SH-SY5Y (cell line): Measurements from ENCODE around the gene KIF5A.

Source experiments
- GATA2 ChIP-seq: IDR thresholded peaks from 2 replicates; pipeline ENCODE4 v1.6.1; 2011; ENCODE audit warnings: mild to moderate bottlenecking, low read depth, low read length
- GATA3 ChIP-seq: IDR thresholded peaks from 2 replicates; pipeline ENCODE4 v1.6.1; 2011; ENCODE audit warnings: low read depth, mild to moderate bottlenecking, low read length, moderate library complexity

DNA sequence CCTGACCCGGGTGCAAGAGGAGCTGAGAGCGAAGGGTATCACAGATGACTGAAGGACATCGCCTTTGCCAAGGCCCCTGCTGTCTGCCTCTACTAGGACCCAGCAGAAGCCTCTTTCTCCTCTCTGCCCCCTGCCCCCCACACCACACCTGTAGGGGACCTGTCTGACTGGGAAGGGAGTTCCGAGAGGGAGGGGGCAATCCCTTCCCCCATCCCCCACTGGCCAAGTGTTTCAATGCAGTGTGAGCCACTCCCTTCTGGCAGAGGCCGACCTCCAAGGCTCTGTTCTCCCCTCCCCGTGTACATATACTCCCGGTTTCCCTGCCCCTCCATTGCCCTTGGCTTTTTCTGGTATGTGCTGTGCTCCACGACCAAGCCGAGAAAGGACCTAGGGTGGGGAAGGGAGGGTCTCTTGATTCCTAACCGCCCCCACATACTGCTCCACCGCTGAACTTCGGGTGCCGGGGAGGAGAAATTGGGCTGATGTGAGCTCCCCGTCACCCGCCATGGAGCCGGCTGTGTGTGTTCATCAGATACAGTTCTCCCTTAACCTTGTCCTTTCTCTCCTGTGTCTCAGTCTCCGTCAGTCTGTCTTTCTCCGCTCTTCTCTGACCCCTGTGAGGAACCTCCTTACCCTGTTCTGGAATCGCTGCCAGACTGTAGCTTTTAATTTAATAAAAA lies 59.4 kb downstream of the KIF5A start:
- TF ChIP-seq GATA2 (no peak), GATA3 (no peak)
